GM21367 (cell line): ENCODE data around the gene FBF1.
"Not testable (repeated sequence)": the region's sequence is repeated elsewhere in the genome, so short reads cannot be mapped to it uniquely, and the experiment has no call there.

Experiments used
- ATAC-seq: cut with Tn5 transposase; IDR thresholded peaks from one replicate; pipeline ENCODE4 v1.9.1; 2021; ENCODE audit not compliant: unreplicated experiment

Gene FBF1

GRCh38 chr17:75897160-75898019, 43.5 kb downstream of the FBF1 start:
- ATAC-seq: no peak

GRCh38 chr17:75896415-75897159, 44.3 kb downstream of the FBF1 start, which contains the start of gene TRIM65:
TRIM65 (minus strand) TSS chr17:75896951; CDS start chr17:75896937, 14 bp downstream.
- peak; percentile 40 for ATAC-seq

GRCh38 chr17:75895370-75896155, 45.3 kb downstream of the FBF1 start:
- no peak for ATAC-seq

GRCh38 chr17:75894049-75894733, 46.7 kb downstream of the FBF1 start:
- ATAC-seq: no peak

- no peak for ATAC-seq
Measured at GRCh38 chr17:75893305-75894048, 47.4 kb downstream of the FBF1 start.

- no peak for ATAC-seq
Measured at GRCh38 chr17:75892556-75893224, 48.2 kb downstream of the FBF1 start.

GRCh38 chr17:75891605-75892555, 49.0 kb downstream of the FBF1 start:
- no peak for ATAC-seq

GRCh38 chr17:75891022-75891604, 49.7 kb downstream of the FBF1 start:
- ATAC-seq: no peak

GRCh38 chr17:75889454-75889853, 51.4 kb downstream of the FBF1 start:
- no peak for ATAC-seq

- no peak for ATAC-seq
Measured at GRCh38 chr17:75888484-75888883, 52.4 kb downstream of the FBF1 start.

- not testable (repeated sequence) for ATAC-seq
Measured at GRCh38 chr17:75885860-75886259, 55.0 kb downstream of the FBF1 start.

GRCh38 chr17:75885431-75885830, 55.4 kb downstream of the FBF1 start:
- no peak for ATAC-seq

GRCh38 chr17:75881678-75882454, 59.0 kb downstream of the FBF1 start:
- ATAC-seq: no peak

GRCh38 chr17:75880266-75880665, 60.6 kb downstream of the FBF1 start:
- no peak for ATAC-seq

GRCh38 chr17:75878174-75878998, 62.5 kb downstream of the FBF1 start, which contains the start of gene TRIM47:
TRIM47 (minus strand) TSS chr17:75878581; CDS start chr17:75878548, 33 bp downstream.
- no peak for ATAC-seq

GRCh38 chr17:75877752-75878173, 63.1 kb downstream of the FBF1 start:
- ATAC-seq: no peak
